ENCODE results near the gene SLC6A5. TPM values are rescaled to one million over a fixed set of nuclear protein-coding genes. Genes with fewer than 3 reads are reported as not detected.
"Not testable (repeated sequence)": the region's sequence is repeated elsewhere in the genome, so short reads cannot be mapped to it uniquely, and the experiment has no call there.

The SLC6A5 gene
- total RNA-seq, 1 experiment from 2014 or later, result not detected

GRCh38 chr11:20564846-20565635, 34.4 kb upstream of the SLC6A5 start:
- Histone ChIP-seq H2AFZ (ENCODE audit: low read length) (no peak overlapping the region), H4K20me1 (ENCODE audit: insufficient read depth, low read depth, low read length) (no peaks in the 10 kb centered on the region), H3K27me3 (ENCODE audit: low read length) (0 out of 2 replicates have a peak, but pooled peaks cover 4% of the 10 kb centered on the region), H3K79me2 (ENCODE audit: low read length) (no peaks in the 10 kb centered on the region), H3K27ac (ENCODE audit: low read length) (no peak overlapping the region), H3K4me1 (ENCODE audit: low read length) (no peaks in the 10 kb centered on the region), H3K9me2 (replicated peaks; ENCODE audit: insufficient read depth, low read length) (no peaks in the 10 kb centered on the region), H3K9ac (ENCODE audit: low read length) (no peak overlapping the region), H3K9me3 (ENCODE audit: low read length) (no peaks in the 10 kb centered on the region), H3K4me3 (ENCODE audit: low read length) (no peak overlapping the region), H3K4me2 (ENCODE audit: low read depth, low read length, poor library complexity, severe bottlenecking) (no peak overlapping the region), H3K36me3 (ENCODE audit: insufficient read depth, low read length) (no peaks in the 10 kb centered on the region)
- no peak for DNase-seq

- not testable (repeated sequence) for H3K4me2 ChIP-seq (ENCODE audit: low read depth, low read length, poor library complexity, severe bottlenecking); H3K4me1 ChIP-seq (ENCODE audit: low read length); H3K4me3 ChIP-seq (ENCODE audit: low read length); H3K27ac ChIP-seq (ENCODE audit: low read length); H3K36me3 ChIP-seq (ENCODE audit: insufficient read depth, low read length); H4K20me1 ChIP-seq (ENCODE audit: insufficient read depth, low read depth, low read length); H3K27me3 ChIP-seq (ENCODE audit: low read length); H3K9ac ChIP-seq (ENCODE audit: low read length); H3K79me2 ChIP-seq (ENCODE audit: low read length); DNase-seq; H3K9me2 ChIP-seq (replicated peaks; ENCODE audit: insufficient read depth, low read length); H3K9me3 ChIP-seq (ENCODE audit: low read length); H2AFZ ChIP-seq (ENCODE audit: low read length)
Observed at GRCh38 chr11:20566115-20566514, 33.3 kb upstream of the SLC6A5 start.

DNA sequence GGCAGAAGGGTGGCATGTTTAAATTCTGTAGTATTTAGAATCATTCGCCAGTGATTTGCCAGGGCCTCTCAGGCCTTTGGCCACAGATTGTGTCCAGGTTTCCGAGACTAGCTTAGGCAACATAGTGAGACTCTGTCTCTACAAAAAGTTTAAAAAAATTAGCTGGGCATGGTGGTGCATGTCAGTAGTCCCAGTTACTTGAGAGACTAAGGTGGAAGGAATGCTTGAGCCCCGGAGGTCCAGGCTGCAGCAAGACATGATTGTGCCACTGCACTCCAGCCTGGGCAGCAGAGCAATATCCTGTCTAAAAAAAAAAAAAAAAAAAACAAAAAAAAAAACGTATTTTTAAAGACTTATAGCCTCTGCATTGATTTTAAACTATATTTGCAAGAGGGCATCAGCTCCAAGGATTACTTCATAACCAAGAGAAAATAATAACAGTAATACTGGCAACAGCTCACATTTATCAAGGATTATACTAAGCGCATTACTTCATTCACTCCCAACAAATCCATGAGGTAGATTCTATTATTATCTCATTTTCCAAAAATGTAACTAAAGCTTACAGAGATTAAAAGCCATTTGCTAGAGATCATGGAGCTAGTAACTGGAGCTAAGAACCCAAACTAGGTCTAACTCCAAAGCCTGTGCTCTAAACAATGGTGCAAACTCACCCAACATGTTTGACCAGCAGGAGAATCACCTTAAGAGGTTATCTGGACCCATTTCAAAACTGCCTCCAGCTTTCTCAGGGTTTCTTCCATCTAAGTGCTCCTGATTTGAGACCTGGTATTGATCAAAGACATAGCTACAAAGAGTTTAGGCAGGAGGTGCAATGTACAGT, 32.6 kb upstream of the SLC6A5 start:
- no peak for DNase-seq
- no peaks in the 10 kb centered on the region for H3K36me3 ChIP-seq (ENCODE audit: insufficient read depth, low read length)
- no peak overlapping the region for H3K27ac ChIP-seq (ENCODE audit: low read length)
- H4K20me1 ChIP-seq (ENCODE audit: insufficient read depth, low read depth, low read length), result no peaks in the 10 kb centered on the region
- H3K79me2 ChIP-seq (ENCODE audit: low read length), result no peaks in the 10 kb centered on the region
- no peaks in the 10 kb centered on the region for H3K4me1 ChIP-seq (ENCODE audit: low read length)
- no peaks in the 10 kb centered on the region for H3K9me2 ChIP-seq (replicated peaks; ENCODE audit: insufficient read depth, low read length)
- H3K27me3 ChIP-seq (ENCODE audit: low read length), result no peaks in the 10 kb centered on the region
- no peak overlapping the region for H3K4me2 ChIP-seq (ENCODE audit: low read depth, low read length, poor library complexity, severe bottlenecking)
- H3K9ac ChIP-seq (ENCODE audit: low read length), result no peak overlapping the region
- H2AFZ ChIP-seq (ENCODE audit: low read length), result no peak overlapping the region
- H3K4me3 ChIP-seq (ENCODE audit: low read length), result no peak overlapping the region
- H3K9me3 ChIP-seq (ENCODE audit: low read length), result no peaks in the 10 kb centered on the region

DNA sequence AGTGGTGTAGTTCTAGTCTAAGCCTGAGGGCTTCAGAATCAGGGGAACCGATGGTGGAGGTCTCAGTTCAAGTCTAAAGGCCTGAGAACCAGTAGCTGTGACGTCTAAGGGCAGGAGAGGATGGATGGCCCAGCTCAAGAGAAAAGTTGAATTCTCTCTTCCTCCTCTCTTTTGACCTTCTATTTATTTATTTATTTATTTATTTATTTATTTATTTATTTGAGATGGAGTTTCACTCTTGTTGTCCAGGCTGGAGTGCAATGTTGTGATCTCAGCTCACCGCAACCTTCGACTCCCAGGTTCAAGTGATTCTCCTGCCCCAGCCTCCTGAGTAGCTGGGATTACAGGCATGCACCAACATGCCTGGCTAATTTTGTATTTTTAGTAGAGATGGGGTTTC, 19.7 kb upstream of the SLC6A5 start:
- DNase-seq; H3K9ac ChIP-seq (ENCODE audit: low read length); H3K79me2 ChIP-seq (ENCODE audit: low read length); H3K4me2 ChIP-seq (ENCODE audit: low read depth, low read length, poor library complexity, severe bottlenecking); H4K20me1 ChIP-seq (ENCODE audit: insufficient read depth, low read depth, low read length); H3K4me3 ChIP-seq (ENCODE audit: low read length); H3K4me1 ChIP-seq (ENCODE audit: low read length); H3K36me3 ChIP-seq (ENCODE audit: insufficient read depth, low read length); H3K9me2 ChIP-seq (replicated peaks; ENCODE audit: insufficient read depth, low read length); H3K27me3 ChIP-seq (ENCODE audit: low read length); H3K9me3 ChIP-seq (ENCODE audit: low read length); H3K27ac ChIP-seq (ENCODE audit: low read length); H2AFZ ChIP-seq (ENCODE audit: low read length): not testable (repeated sequence)

GRCh38 chr11:20583201-20583600, 16.2 kb upstream of the SLC6A5 start:
- DNase-seq, result no peak
- Histone ChIP-seq H3K27me3 (ENCODE audit: low read length) (no peaks in the 10 kb centered on the region), H4K20me1 (ENCODE audit: insufficient read depth, low read depth, low read length) (no peaks in the 10 kb centered on the region), H2AFZ (ENCODE audit: low read length) (no peak overlapping the region), H3K36me3 (ENCODE audit: insufficient read depth, low read length) (no peaks in the 10 kb centered on the region), H3K79me2 (ENCODE audit: low read length) (no peaks in the 10 kb centered on the region), H3K9ac (ENCODE audit: low read length) (no peak overlapping the region), H3K9me3 (ENCODE audit: low read length) (no peaks in the 10 kb centered on the region), H3K4me1 (ENCODE audit: low read length) (no peaks in the 10 kb centered on the region), H3K4me3 (ENCODE audit: low read length) (no peak overlapping the region), H3K4me2 (ENCODE audit: low read depth, low read length, poor library complexity, severe bottlenecking) (no peak overlapping the region), H3K27ac (ENCODE audit: low read length) (no peak overlapping the region), H3K9me2 (replicated peaks; ENCODE audit: insufficient read depth, low read length) (no peaks in the 10 kb centered on the region)

GRCh38 chr11:20584093-20584774, 15.2 kb upstream of the SLC6A5 start:
- Histone ChIP-seq H3K9me2 (replicated peaks; ENCODE audit: insufficient read depth, low read length) (no peaks in the 10 kb centered on the region), H3K27ac (ENCODE audit: low read length) (no peak overlapping the region), H3K79me2 (ENCODE audit: low read length) (no peaks in the 10 kb centered on the region), H3K9me3 (ENCODE audit: low read length) (no peaks in the 10 kb centered on the region), H4K20me1 (ENCODE audit: insufficient read depth, low read depth, low read length) (no peaks in the 10 kb centered on the region), H3K4me1 (ENCODE audit: low read length) (no peaks in the 10 kb centered on the region), H3K27me3 (ENCODE audit: low read length) (no peaks in the 10 kb centered on the region), H3K36me3 (ENCODE audit: insufficient read depth, low read length) (no peaks in the 10 kb centered on the region), H3K9ac (ENCODE audit: low read length) (no peak overlapping the region), H2AFZ (ENCODE audit: low read length) (no peak overlapping the region), H3K4me2 (ENCODE audit: low read depth, low read length, poor library complexity, severe bottlenecking) (no peak overlapping the region), H3K4me3 (ENCODE audit: low read length) (no peak overlapping the region)
- no peak for DNase-seq

DNA sequence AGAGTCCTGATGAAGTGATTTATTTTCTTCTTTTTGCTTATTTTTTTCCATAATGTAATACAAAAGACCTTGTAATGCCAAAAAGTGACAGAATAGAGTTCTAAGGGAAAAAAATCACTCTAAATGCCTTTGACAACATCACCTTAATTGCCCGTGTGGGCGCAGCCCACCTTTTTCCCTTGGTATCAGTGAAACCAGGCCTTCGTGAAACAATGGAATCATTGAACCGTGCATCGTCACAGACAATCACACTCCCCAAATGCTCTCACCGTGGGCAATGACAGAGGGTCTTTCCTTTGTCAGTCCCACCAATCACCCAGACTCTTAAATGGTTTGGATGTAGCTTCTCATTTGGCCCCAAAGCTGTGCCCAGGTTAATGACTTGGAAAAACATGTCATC, 9.6 kb upstream of the SLC6A5 start:
- Histone ChIP-seq H3K4me3 (ENCODE audit: low read length) (no peak overlapping the region), H3K79me2 (ENCODE audit: low read length) (no peaks in the 10 kb centered on the region), H3K4me2 (ENCODE audit: low read depth, low read length, poor library complexity, severe bottlenecking) (no peak overlapping the region), H2AFZ (ENCODE audit: low read length) (no peak overlapping the region), H3K36me3 (ENCODE audit: insufficient read depth, low read length) (no peaks in the 10 kb centered on the region), H3K9me3 (ENCODE audit: low read length) (no peaks in the 10 kb centered on the region), H4K20me1 (ENCODE audit: insufficient read depth, low read depth, low read length) (no peaks in the 10 kb centered on the region), H3K9me2 (replicated peaks; ENCODE audit: insufficient read depth, low read length) (no peaks in the 10 kb centered on the region), H3K9ac (ENCODE audit: low read length) (no peak overlapping the region), H3K4me1 (ENCODE audit: low read length) (no peaks in the 10 kb centered on the region), H3K27me3 (ENCODE audit: low read length) (no peaks in the 10 kb centered on the region), H3K27ac (ENCODE audit: low read length) (no peak overlapping the region)
- no peak for DNase-seq

GRCh38 chr11:20590381-20590780, 9.0 kb upstream of the SLC6A5 start:
- no peak for DNase-seq
- no peaks in the 10 kb centered on the region for H3K9me2 ChIP-seq (replicated peaks; ENCODE audit: insufficient read depth, low read length)
- H2AFZ ChIP-seq (ENCODE audit: low read length), result no peak overlapping the region
- no peaks in the 10 kb centered on the region for H3K9me3 ChIP-seq (ENCODE audit: low read length)
- no peaks in the 10 kb centered on the region for H3K36me3 ChIP-seq (ENCODE audit: insufficient read depth, low read length)
- H4K20me1 ChIP-seq (ENCODE audit: insufficient read depth, low read depth, low read length), result no peaks in the 10 kb centered on the region
- H3K9ac ChIP-seq (ENCODE audit: low read length), result no peak overlapping the region
- no peak overlapping the region for H3K27ac ChIP-seq (ENCODE audit: low read length)
- H3K4me2 ChIP-seq (ENCODE audit: low read depth, low read length, poor library complexity, severe bottlenecking), result no peak overlapping the region
- no peaks in the 10 kb centered on the region for H3K27me3 ChIP-seq (ENCODE audit: low read length)
- H3K79me2 ChIP-seq (ENCODE audit: low read length), result no peaks in the 10 kb centered on the region
- H3K4me1 ChIP-seq (ENCODE audit: low read length), result no peaks in the 10 kb centered on the region
- no peak overlapping the region for H3K4me3 ChIP-seq (ENCODE audit: low read length)

Data from Karpas-422 (cell line).